HG03108 (cell line): Measurements from ENCODE around the gene GUCY1A1.

Experiments
- ATAC-seq: cut with Tn5 transposase; IDR thresholded peaks from one replicate; pipeline ENCODE4 v1.9.1; 2021; ENCODE audit warnings: moderate library complexity; ENCODE audit not compliant: unreplicated experiment

The GUCY1A1 gene

GRCh38 chr4:155658681-155659064 lies 8.0 kb upstream of the GUCY1A1 start:
- ATAC-seq: no peak

- no peak for ATAC-seq
Observed at GRCh38 chr4:155659176-155659575, 7.5 kb upstream of the GUCY1A1 start.

GRCh38 chr4:155660436-155660835 lies 6.2 kb upstream of the GUCY1A1 start:
- ATAC-seq: no peak

- ATAC-seq: no peak
Observed at GRCh38 chr4:155665054-155665453, 1.6 kb upstream of the GUCY1A1 start.

GRCh38 chr4:155667222-155667567 lies 547 bp downstream of the GUCY1A1 start:
- ATAC-seq: peak; percentile 50

GRCh38 chr4:155667568-155668511 lies 1.2 kb downstream of the GUCY1A1 start:
- peak; percentile 49 for ATAC-seq

- ATAC-seq: no peak
Observed at GRCh38 chr4:155668707-155669220, 2.1 kb downstream of the GUCY1A1 start.

GRCh38 chr4:155672342-155672741 lies 5.7 kb downstream of the GUCY1A1 start:
- no peak for ATAC-seq

- ATAC-seq: no peak
Observed at GRCh38 chr4:155673453-155673979, 6.9 kb downstream of the GUCY1A1 start.

- ATAC-seq: no peak
Observed at GRCh38 chr4:155674669-155675071, 8.0 kb downstream of the GUCY1A1 start.

- no peak for ATAC-seq
Observed at GRCh38 chr4:155675709-155676429, 9.2 kb downstream of the GUCY1A1 start.

- ATAC-seq: no peak
Observed at GRCh38 chr4:155676430-155676825, 9.8 kb downstream of the GUCY1A1 start.

- ATAC-seq: no peak
Observed at GRCh38 chr4:155678011-155678410, 11.4 kb downstream of the GUCY1A1 start.

GRCh38 chr4:155679343-155679742 lies 12.7 kb downstream of the GUCY1A1 start:
- no peak for ATAC-seq

- ATAC-seq: no peak
Observed at GRCh38 chr4:155681886-155682285, 15.2 kb downstream of the GUCY1A1 start.

- no peak for ATAC-seq
Observed at GRCh38 chr4:155684423-155684822, 17.8 kb downstream of the GUCY1A1 start.

- no peak for ATAC-seq
Observed at GRCh38 chr4:155684892-155685541, 18.4 kb downstream of the GUCY1A1 start.

GRCh38 chr4:155687380-155687982 lies 20.8 kb downstream of the GUCY1A1 start:
- no peak for ATAC-seq

GRCh38 chr4:155688211-155688610 lies 21.6 kb downstream of the GUCY1A1 start:
- no peak for ATAC-seq

GRCh38 chr4:155688860-155689259 lies 22.2 kb downstream of the GUCY1A1 start:
- no peak for ATAC-seq
